CD4-positive, alpha-beta T cell treated with Interleukin-10 for 1 hour (primary cell): ENCODE data around the gene HOXC6.

Source experiments
- DNase-seq: peaks from one replicate; pipeline ENCODE4 v3.0.0-alpha.2; 2020

The HOXC6 gene

DNA sequence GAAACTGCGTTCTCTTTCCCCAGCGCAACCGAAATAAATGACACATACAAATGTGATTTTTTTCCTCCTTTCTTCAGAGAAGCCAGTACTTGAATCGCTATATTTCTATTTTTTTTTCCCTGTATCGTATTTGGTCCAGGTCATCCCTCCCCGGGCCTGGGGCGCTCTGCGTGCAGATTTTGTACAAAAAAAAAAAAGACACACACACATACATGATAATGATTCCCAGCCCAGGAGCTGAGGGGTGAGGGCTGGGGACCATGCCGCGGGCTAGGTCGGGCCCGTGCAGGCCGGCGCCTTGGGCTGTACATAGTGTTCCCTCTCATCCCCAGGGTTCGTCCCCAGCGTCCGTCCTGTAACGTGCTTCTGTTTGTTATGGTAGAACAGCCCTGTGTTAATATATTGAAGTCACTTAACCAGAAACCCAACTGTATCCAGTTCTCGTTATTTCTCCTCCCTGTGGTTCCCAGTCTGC, 25.3 kb upstream of the HOXC6 start:
- DNase-seq = no peak

DNA sequence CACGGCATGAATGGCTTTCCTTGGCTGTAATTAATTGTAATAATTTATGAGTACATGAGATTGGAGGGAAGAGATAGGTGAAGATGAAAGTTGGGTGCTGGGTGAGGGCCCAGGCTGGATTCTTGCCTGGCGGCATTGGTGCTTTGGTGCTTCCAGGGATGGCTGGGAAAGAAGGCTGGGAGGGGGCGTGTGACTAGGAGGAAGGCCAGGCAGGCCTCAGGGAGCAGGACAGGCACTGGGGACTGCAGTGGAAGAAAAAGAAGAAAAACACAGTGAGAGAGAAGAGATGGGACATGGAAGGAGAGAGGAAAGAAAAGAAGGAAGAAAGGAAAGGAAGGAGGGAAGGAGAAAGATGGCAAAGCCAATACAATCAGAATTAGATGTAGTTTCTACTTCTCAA, 24.6 kb upstream of the HOXC6 start:
- no peak for DNase-seq

DNA sequence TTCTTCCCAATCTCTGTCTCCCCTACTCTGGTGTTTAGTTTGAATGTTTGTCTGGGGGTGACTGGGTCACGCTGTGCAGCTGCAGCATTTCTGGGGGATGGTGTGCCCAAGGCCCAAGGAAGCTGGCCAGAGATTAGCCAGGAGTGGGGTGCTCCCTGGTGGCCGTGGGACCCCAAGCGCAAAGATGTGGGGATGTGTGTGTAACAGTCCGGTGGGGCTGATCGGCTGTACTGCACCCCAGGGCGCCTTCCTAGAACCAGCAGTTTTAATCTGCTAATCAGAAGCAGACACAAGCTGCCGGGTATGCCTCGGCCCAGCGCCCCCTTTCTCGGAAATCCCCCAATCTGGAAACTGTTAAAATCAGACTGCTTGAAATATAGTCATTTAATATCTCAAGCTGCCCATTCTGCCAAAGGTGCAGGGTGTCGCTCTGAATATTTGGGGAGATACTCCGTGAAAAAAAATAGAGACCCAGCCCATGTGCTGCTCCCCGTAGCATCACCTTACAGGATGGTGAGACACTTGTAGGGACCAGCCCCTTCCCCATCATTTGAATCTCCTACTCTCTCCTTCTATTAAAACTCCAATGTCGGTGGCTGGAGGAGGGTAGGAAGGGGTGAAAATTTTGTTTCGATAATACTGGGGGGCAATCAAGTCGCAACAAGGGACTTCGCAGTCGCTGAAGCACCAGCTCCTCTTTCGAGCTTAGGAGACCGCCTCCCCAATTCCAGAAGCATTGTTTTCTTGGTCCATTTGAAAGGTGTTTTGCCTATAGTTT, 24.0 kb upstream of the HOXC6 start:
- no peak for DNase-seq

DNA sequence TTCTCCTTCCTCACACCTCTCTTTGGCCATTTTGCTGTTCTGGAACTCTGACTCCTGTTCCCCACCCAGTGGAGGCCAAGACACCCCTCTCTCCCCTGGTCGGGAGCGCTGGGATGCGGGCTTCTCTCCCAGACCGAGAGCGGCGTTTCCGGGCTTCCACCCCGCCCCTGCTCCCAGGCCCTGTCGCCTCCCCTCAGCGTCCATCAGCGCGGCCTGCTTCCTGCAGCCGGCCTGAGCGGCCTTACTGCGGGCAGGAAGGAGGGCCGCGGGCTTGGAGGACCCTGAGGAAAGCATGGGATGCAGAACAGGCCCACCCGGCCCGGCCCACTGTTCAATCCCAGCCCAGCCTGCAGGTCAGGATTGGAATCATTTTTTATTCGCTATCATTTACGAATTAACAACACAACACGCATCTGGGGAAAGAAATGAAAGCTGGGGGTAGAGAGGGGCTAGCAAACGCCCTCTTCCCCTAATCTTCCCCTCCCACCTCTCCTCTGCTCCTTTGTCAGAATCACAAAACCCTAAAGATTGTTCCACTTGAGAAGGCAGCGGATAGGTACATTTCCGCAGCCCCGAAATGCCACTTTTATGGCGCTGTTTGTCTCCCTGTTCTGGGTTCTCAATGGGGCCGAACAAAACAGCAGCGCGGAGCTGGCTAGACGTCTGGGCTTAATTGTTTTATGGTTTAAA, 23.3 kb upstream of the HOXC6 start:
- DNase-seq = no peak

DNA sequence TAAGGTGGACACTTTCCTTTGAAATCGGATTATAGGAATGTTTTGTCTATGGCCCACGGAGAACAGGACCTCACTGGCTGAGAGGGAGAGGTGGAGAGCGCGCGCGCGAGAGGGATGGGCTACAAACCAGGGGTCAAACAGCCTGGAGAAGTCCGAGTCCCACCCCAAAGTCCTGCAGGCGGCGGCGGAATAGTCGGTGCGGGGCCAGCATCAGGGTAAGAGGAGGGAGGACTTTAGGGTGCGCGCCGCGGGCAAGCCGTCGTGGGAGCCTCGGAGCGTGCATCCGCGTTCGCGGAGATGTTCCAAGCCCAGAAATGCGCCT, 22.7 kb upstream of the HOXC6 start:
- DNase-seq = no peak

DNA sequence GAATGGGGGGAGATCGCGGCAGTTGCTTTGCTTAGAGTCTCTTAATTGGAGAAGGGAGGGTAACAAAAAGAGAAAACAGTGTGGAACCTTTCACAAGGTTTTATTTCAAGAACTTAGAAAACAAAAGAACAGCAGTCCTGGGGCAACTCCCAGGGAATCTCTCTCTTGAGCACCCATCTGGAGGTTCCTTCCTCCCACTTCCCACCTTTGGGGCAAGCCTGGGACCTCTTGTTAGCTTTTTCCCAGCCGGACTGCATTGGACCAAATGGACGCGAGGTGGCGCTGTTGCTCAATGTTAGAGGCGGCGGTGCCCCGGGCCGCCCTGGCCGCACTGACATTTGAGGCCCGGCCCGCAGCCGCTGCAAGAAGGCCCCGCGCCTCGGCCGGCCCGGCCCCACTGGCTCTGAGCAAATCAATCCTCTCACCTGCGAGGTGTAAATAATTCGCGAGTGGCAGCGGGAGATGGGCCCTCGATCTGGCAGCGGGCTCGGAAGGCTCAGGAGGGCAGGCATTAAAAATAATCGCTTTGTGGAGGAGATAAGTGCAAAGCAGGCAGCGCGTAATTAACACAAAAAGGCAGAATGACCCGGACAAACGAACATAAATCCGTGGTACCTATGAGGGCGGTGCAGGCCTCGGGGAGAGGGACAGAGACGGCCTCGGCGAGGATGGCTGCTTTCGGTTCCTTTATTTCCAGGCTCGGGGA, 22.2 kb upstream of the HOXC6 start:
- DNase-seq = peak; percentile 86

DNA sequence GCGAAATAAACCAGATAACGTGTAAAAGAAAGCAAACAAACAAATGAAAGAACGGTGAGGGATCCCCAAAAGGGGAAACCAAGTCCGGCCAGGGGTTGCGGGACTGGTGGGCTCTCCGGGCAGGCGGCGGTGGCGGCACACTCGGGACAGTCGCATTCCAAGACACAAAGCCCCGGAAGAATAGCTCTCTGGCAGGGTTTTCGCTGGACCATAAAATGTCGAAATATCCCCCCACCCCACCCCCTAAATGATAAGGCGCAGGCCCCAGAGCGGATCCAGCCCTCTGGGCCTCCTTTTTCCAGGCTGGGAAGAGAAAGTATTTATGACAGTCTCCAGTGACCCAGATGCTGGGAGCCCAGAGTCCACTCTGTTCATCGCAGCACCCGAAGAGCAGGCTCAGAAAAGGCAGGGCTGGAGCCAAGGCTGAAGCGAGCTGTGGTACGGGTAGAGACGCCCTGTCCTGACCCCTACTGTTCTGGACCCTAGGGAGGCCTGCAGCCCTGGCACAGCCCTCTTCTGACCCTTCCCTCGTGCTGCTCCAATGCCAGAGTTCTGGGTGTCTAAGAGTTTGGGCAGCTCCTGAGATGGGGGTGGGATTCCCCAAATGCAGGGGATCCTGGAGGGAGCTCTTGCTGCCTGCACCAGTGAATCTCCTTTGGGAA, 21.6 kb upstream of the HOXC6 start:
- no peak for DNase-seq

DNA sequence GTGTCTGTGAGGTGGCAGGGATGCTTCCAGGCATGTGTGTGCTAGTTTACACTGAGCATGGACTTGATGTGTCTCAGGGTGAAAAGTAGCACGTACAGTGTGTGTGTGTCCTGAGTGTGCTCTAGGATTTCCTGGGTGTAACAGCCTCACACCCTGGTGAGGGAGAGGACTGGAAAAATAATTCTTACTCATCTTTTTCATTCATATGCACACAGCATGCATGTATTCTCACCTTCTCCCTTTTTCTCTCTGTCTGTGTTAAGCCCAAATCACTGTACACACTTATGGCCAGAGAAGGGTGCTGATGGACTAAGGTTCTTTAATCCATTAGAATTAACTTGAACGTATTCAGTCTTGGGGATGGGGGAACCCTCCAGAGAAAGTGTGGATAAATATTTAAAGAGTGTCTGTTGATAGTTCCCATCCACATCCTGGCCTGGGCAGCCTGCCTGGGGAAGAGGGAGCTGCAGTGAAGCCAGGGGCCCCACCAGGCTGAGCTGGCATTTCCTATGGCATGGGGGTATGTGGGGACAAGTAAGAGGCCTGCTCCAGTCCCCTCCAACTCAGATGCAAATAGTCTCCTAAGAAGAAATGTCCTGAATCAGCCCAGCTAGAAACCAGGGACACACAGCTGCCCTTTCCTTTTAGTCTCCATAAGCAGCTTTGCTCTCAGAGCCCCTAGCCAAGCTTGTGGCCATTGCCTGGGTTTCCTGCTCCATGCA, 20.5 kb upstream of the HOXC6 start:
- DNase-seq = no peak

DNA sequence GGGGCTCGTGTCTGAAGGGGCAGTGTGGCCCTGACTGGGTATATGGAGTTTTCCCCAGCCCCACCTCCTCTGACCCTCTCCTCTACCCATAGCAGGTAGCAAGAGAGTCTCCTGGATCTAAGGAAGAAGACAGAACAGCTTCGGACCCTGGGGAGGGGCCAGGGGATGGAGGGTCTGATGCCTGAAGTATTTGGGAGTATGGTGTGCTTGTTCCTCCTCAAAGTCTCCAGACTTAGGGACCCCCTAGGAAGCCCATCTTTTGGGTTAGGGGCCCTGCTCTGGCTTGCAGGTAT, 20.0 kb upstream of the HOXC6 start:
- DNase-seq = no peak

DNA sequence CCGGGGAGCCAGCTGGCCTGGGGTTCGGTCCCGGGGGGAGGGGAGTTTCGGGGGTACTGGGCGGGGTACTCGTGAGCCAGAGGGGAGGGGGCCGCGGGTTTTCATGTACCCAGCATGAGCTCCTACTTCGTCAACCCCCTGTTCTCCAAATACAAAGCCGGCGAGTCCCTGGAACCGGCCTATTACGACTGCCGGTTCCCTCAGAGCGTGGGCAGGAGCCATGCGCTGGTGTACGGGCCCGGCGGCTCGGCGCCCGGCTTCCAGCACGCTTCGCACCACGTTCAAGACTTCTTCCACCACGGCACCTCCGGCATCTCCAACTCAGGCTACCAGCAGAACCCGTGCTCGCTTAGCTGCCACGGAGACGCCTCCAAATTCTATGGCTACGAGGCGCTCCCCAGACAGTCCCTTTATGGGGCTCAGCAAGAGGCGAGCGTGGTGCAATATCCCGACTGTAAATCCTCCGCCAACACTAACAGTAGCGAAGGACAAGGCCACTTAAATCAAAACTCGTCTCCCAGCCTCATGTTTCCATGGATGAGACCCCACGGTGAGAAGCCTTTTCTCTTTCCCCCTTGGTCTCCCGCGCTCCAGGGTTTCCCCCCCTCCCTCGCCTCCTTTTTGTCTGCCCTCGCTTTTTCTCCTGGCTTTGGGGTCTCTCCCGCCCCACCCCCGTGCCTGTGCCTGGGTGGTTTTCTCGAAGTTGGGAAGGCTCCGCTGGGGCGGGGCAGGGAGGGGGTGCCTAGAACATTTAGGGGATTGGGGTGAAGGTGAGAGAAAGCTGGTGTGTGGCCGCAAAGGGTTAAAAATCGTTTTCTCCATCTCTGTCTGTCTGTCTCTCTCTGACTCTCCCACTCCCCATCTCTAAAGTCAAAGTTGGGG, 18.8 kb upstream of the HOXC6 start:
- DNase-seq = no peak

DNA sequence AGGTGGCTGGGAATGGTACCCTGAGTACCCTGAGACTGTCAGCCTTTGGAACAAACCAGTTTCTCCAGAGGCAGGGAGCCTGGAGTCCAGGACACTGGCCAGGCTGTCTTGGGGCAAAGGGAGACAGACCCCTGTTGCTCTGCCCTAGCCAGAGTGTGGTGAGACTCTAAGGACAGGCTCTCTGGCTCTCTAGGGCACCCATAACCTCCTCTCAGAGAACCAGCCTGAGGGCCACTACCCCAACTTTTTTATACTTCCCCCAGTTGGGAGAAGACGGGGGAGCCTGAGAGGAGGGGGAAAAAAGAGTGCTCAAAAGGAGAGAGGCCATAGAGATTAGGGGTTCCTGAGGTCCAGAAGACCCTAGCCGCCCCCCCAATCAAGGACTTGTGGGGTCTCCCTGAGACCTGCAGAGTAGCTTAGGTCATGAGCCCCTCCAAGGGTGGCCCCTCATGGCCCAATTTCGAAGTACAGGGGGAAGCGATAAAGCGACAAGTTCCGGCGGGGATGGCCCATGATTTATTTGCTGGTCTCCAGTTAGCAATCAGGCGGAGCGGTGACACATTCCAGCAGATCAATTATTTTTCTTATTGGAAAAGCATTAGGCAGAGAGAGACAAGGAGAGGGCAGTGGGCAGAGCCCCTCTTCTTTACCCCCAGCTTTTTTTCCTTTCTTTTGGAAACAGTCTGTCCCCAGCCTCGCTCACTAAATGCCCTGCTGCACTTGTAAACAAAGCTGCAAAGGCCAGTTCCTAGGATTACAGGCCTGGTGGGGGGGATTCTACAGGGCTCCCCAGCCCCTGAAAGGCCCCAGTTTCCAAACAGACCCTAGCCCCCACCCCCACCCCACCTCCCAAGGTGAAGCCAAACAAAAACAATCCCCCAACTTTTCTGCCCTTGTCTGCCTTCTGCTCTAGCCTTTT, 17.9 kb upstream of the HOXC6 start:
- DNase-seq = no peak

DNA sequence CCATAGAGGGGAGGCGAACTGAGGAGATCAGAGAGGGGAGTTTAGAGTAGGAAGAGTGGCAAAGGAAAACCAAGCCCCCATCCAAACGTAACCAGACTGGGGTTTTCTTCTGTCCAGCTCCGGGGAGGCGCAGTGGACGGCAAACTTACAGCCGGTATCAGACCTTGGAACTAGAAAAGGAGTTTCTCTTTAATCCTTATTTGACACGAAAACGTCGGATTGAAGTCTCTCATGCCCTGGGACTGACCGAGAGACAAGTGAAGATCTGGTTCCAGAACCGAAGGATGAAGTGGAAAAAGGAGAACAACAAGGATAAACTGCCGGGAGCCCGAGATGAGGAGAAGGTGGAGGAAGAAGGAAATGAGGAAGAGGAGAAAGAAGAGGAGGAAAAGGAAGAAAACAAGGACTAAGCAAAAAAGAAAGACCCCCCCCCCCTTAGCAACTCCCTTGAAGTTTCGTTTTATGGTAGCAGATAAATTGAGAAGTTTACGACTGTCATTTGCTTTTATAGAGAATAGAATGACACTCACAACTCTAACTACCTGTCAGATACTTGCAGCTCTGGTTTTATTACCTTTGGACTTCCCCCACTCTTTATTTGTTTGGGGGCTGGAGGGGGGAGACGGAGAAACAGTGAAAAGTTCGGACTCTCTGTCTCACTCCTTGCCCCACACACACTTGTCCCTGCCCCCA, 17.1 kb upstream of the HOXC6 start:
- DNase-seq = no peak

DNA sequence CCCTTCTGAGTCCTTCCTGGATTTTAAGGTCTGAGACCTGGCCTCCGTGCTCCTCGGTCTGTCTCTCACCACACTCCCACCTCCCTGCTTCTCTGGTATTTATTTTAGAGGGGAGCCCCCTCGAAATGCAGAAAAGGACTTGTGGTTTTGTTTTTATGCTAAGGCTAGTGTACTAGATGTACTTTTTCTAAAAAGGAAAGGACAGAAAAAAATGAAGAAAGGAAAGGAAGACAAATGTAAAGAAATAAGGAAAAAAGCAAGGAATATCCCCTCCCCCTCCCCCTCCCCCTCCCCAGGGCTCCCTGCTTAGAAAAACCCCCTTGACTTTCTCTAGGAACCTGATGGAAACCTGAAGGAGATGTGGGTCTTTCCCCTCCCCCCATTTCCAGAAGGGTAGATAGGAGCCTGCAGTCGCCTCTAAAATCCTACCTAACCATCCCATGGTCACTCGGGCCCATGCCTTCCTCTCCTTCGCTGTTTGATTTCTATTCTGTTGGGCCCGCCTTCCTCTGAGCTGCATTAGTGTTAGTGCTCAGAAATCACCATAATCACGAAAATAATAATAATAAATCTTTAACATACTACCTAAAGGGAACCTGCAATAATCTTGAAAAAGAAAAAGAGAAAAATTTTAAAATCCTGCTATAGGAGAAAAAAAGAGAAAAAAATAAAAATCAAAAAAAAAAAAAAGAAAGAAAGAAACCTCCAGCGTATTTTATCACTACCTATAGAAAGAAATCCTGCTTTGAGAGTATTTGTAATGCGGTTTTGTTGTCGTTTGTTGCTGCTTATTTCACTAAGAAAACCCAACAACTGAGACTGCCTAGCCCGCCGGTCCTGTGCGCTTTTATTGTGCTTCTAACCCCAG, 16.3 kb upstream of the HOXC6 start:
- DNase-seq = no peak

DNA sequence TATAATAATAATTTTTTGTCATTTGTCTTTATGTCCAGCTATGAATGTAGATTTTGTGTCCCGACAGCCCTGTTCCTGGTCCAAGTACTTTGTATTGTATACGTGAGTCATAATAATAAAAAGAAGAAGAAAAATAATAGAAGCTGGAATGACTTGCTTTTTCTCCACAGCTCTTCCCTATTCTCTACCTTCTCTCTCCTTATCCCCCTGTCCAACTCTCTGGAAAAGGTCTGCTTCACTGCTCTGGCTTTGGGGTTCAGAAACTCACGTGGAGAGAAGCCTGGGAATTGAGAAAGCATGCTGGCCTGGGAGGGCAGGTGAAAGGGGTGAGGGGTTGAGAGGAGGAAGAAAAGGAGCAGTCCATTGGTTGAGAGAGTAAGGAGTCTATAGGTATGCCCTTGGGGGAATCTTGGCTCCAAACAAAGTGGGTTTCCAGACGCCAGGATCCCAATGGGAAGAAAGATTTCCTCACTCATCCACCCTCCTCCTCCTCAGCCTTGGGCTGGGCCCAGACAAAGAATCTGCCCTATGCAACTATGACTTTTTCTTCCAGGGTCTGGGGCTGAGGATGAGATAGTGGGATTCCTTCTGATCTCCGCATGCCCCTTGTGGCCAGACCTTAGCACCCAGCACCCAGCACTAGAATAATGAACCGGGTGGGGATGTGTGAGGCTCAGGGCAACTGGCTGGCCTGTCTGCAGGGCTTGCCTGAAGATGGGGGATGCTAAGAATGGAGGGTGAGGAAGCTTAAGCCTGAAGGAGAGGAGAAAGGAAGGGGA, 15.4 kb upstream of the HOXC6 start:
- DNase-seq = no peak

DNA sequence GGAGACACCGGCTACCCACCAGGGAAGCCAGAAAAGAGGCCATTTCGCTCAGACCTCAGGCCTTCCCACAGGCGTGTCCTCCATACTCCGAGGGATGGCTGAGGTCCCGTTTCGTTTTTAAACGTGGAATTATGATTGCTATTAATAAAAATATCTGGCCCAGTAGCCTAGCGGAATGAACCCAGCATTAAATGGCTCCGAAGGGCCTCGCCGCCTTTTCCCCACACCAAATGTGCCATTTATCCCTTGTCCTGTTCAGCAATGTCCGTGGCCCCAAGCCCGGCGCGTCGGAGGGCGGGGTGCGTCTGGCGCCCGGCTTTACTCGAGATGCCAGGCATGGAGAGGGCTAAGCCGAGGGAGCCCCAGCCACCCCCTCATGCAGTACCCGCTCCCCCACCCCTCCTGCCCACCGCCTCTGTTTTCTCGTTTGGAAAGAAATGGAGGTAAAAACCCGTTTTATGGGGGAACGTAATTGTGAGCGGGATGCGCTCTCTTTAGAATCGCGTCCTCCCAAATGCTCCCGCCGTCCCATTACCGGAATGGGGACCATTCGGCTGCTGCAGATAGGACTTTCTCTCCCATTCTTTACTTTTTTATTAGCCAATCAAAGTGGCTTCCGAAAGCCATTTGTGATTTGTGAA, 13.7 kb upstream of the HOXC6 start:
- DNase-seq = no peak

DNA sequence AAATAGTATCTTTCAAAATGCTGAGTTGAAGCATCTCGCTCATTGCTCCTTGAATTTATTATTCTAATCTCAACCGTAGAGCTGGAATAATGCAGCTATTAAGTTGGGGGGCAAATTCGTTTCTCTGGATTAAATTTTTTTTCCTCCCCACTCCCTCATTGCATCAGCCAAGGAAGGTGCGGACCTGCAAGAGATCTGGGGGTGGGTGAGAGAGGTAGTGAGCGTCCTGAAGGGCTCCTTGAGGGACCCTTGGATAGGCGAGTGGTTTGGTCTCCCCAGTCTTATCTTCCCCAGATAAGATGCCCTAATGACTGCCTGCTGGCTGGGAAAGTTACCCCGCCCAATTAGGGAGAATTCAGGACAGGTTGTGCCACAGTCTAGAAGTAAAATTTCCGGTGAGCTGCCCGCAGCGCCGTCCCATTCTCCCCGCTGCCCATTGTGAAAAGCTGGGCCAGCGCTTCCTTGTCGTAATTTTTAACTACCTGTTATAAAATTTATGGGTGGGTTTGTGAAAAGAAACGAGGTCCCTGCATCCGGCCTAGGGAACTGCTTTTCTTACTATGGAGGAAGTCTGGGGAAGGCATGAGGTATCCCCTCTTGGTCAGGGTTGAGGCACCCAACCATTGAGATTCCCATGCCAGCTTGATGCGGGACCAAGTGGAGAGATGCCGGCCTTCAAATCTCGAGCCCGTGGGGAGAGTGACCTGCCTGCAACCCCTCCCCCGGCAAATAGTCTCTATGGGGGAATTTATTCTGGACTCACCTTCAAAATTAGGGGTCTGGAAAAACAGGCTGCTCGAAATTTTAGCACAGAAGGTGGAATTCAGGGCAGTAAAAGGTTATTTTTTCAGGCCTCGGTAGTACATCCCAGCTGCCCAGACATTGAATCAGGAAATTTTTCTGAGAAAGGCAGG, 13.0 kb upstream of the HOXC6 start:
- no peak for DNase-seq

DNA sequence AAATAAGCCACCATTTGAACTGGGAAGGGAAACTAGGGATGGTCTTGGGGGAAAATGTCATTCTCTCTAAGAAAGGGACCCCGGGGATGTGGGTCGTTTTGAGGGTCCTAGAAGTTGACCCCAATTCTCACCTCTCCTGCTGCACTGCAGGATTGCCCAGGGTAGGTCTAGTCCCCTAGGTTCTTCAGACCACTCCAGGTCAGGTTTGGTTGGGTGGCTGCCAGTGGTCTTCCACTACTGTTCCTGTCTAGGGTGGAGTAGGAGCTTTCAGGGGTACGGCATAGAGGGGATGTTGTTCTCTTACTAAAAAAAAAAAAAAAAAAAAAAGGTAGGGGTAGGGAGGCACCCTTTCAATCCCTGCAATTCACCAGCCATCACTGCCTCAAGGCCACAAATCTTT, 12.2 kb upstream of the HOXC6 start:
- no peak for DNase-seq
